K562 (cell line): ENCODE results near the gene ENSA. TPM values are rescaled to one million over a fixed set of nuclear protein-coding genes. Genes with fewer than 3 reads are reported as not detected.

ENCODE experiments used
- ARID1B ChIP-seq: fragments of 450-650 bp; IDR thresholded peaks from 2 replicates; pipeline ENCODE4 v1.6.1; 2016; ENCODE audit warnings: antibody characterized with exemption, mild to moderate bottlenecking, inconsistent platforms
- ATF7 ChIP-seq: fragments of 450-650 bp; IDR thresholded peaks from 2 replicates; pipeline ENCODE4 v1.7.1; 2014; ENCODE audit warnings: mild to moderate bottlenecking, moderate library complexity
- ELF2 ChIP-seq: fragments of 250-450 bp; sonication (Bioruptor Pico); IDR thresholded peaks from 2 replicates; pipeline ENCODE4 v1.5.0; 2021; ENCODE audit warnings: mild to moderate bottlenecking
- GTF2A2 ChIP-seq: IDR thresholded peaks from 2 replicates; pipeline ENCODE4 v1.6.1; 2016; ENCODE audit warnings: mild to moderate bottlenecking, missing genetic modification characterization, missing compliant biosample characterization
- HDGF ChIP-seq: fragments of 450-650 bp; IDR thresholded peaks from 2 replicates; pipeline ENCODE4 v1.6.1; 2016
- KDM2B ChIP-seq: fragments of 250-450 bp; sonication (Bioruptor Pico); IDR thresholded peaks from 2 replicates; pipeline ENCODE4 v1.8.0; 2021; ENCODE audit warnings: mild to moderate bottlenecking, moderate library complexity
- MECOM ChIP-seq: fragments of 250-450 bp; sonication (Bioruptor Pico); IDR thresholded peaks from 2 replicates; pipeline ENCODE4 v1.8.0; 2022; ENCODE audit warnings: inconsistent platforms
- NCOA1 ChIP-seq: fragments of 450-650 bp; IDR thresholded peaks from 2 replicates; pipeline ENCODE4 v1.6.1; 2016; ENCODE audit warnings: low read depth
- SIN3A ChIP-seq, 2 experiments: fragments of 150-350 bp in 1 of 2; IDR thresholded peaks; 2 replicates each; pipeline ENCODE4 v1.6.1; 2011 to 2016; ENCODE audit warnings: borderline replicate concordance in 2 of 2, low read depth in 2 of 2, low read length in 2 of 2, mild to moderate bottlenecking in 2 of 2, moderate library complexity in 2 of 2; ENCODE audit not compliant: control insufficient read depth in 1 of 2
- TAF15 ChIP-seq: fragments of 200-400 bp; formaldehyde crosslinking; IDR thresholded peaks from 2 replicates; pipeline ENCODE4 v1.6.1; 2017; ENCODE audit warnings: mild to moderate bottlenecking, low read depth, low read length, moderate library complexity
- TEAD1 ChIP-seq, 2 experiments: fragments of 450-650 bp in 1 of 2; sonication (generic) in 1 of 2; formaldehyde crosslinking; IDR thresholded peaks; 2 replicates each; pipeline versions ENCODE4 v1.4.0 to v1.8.0; 2020 to 2022; ENCODE audit warnings: mild to moderate bottlenecking in 2 of 2, missing genetic modification reagents in 1 of 2
- ZNF318 ChIP-seq, 2 experiments: fragments of 450-650 bp; IDR thresholded peaks; 2 replicates each; pipeline ENCODE4 v1.6.1; 2016; ENCODE audit warnings: mild to moderate bottlenecking in 2 of 2, borderline replicate concordance in 1 of 2, low read depth in 1 of 2, moderate library complexity in 1 of 2
- ZNF57 ChIP-seq: fragments of 450-650 bp; formaldehyde crosslinking; IDR thresholded peaks from 2 replicates; pipeline ENCODE4 v1.4.0; 2020; ENCODE audit warnings: mild to moderate bottlenecking, moderate library complexity
- polyA plus RNA-seq, 8 experiments: library from polyadenylated mRNA; depleted of rRNA in 4 of 8; stranded (reverse) in 5 of 8; unstranded in 3 of 8; fragments of >200 nt; fragmentation: Nextera tagmentation in 2 of 8; fragmentation: Illumina TruSeq in 1 of 8; extraction: Ambion mirVana in 2 of 8; extraction: Trizol in 1 of 8; gene quantifications; 2 replicates each; pipeline versions ENCODE4 v1.2.1 to v1.2.3, GENCODE V29; 2011 to 2014; ENCODE audit warnings: inconsistent platforms in 1 of 8, missing spikeins in 1 of 8
- total RNA-seq, 7 experiments: library from RNA; depleted of rRNA in 6 of 7; stranded (reverse); fragments of >200 nt in 6 of 7; fragmentation: Illumina TruSeq in 2 of 7; extraction: Trizol in 2 of 7; gene quantifications; 2 replicates each; pipeline versions ENCODE4 v1.2.1 to v1.2.3, GENCODE V29; 2011 to 2021; ENCODE audit warnings: low replicate concordance in 1 of 7

Gene ENSA
- total and polyA plus RNA-seq, 9 of the 15 experiments (the other 6 are each of a cell fraction or from before 2014, with no cell fraction given) = 68.1 to 605 (median 188) TPM

DNA sequence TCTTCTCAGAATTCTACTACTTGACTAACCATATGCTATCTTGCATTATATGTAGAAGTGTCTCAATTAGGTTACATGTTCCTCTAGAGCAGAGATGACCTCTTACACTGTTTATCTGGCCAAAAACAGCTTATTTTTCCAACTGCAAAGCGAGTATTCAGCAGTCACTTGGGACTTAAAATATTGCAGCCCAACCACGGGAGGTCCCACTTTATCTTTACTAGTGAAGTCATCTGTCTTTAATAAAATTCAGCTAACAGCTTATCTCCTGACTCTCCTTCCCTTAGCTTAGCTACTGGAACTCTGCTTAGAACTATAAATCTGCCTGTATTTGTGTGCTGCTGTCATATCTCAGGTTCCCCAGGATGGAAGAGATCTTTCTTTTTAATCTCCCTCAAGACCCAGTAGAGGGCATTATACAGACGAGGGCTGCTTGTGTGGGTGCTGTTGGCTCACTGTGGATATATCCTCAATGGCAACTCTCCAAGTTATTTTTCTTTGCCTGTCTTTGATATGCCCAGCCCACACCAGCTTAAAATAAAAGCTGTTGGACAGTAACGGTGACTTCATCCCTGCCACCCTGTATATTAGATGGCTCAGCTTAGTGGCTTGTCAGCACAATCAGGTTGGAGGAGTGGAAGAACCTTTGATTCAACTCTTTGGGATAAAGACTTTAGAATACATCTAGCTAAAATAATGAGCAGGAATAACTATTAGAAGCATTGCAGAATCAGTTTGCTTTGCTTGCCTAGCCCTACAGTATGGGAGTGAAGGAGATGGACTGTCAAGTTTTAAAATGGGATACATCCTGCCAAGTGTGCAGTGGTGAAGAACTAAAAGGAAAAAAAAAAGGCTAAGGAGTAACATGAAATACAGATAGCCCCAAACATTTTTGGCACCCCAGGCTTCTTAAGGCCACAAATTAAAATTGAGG, 9.6 kb downstream of the ENSA start (continued):
- peak in 1 of 2 experiments; percentile 47; a peak in 1 of 4 replicates for TF ChIP-seq ZNF318 (IDR thresholded peaks at IDR 0.05; ENCODE audit: borderline replicate concordance in 1 of 2, low read depth in 1 of 2)
- no peak for TF ChIP-seq GTF2A2 (tag)
- no peak for TF ChIP-seq TEAD1 (CRISPR knock-in tag; IDR thresholded peaks at IDR 0.05)
- TF ChIP-seq HDGF = no peak
- TF ChIP-seq ELF2 = 0 out of 2 replicates have a peak, but pooled peaks have one; percentile 4
- TF ChIP-seq TAF15 = no peak
- peak; percentile 59; the same call in 1 of the 2 replicates for TF ChIP-seq MECOM
- no peak for TF ChIP-seq ZNF57 (CRISPR knock-in tag)
- peak; percentile 95 for TF ChIP-seq ARID1B
- peak; percentile 89; the same call in 1 of the 2 replicates for TF ChIP-seq NCOA1
- no peak for TF ChIP-seq KDM2B (CRISPR knock-in tag)
- TF ChIP-seq ATF7 = peak; percentile 93
- 0 out of 4 replicates have a peak, but pooled peaks of 1 of the 2 experiments have one; percentile 29 for TF ChIP-seq SIN3A (IDR thresholded peaks at IDR 0.05; ENCODE audit: borderline replicate concordance in 2 of 2, control insufficient read depth in 1 of 2, low read depth in 2 of 2, low read length in 2 of 2)
